Measurements from ENCODE around the gene NUP214. TPM values are rescaled to one million over a fixed set of nuclear protein-coding genes. Genes with fewer than 3 reads are reported as not detected.

Gene NUP214
- total and polyA plus RNA-seq, 4 donors = 23.5 to 60.7 (median 37.8) TPM

DNA sequence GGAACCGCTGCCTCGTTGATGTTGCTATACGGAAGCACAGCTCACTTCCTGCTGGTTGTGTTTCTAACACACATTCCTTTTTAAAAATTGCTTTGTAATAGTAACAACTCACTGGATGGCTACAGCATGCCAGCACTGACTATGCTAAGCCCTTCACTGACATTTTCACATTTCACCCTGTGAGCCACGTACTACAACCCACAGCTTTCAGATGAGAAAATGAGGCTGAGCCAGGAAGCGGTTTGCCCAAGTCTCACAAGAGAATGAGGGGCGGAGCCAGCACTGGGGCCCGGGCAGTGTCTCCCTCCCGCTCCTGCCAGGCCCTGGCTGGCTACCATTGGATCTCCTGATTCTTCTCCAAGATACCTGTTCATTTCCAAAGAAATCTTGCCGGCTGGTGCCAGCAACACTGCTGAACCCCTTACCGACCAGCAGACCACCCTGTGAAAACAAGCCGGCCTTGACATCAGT, 112.6 kb downstream of the NUP214 start:
- WGBS, 2 donors = 3 to 9% methylated on average over 11 of the region's 11 CpGs
- Histone ChIP-seq H3K27ac (ENCODE audit: low read depth in 1 of 2, low read length in 1 of 2) (peak overlapping the region; percentile 78 to 82), H3K4me3 (no peak overlapping the region), H3K9ac (ENCODE audit: insufficient read depth in 1 of 2, low read length in 2 of 2) (no peak overlapping the region), H3K36me3 (ENCODE audit: control insufficient read depth in 4 of 4, insufficient read depth in 4 of 4, low read length in 4 of 4) (peaks cover 0 to 14% (median 0%) of the 10 kb centered on the region in 4 donors), H3K9me3 (ENCODE audit: control insufficient read depth in 4 of 4, insufficient read depth in 3 of 4, low read length in 3 of 4) (peaks cover 0 to 3% (median 0%) of the 10 kb centered on the region in 4 donors), H3K27me3 (ENCODE audit: control insufficient read depth in 3 of 3, insufficient read depth in 3 of 3, low read length in 2 of 3) (no peaks in the 10 kb centered on the region), H3K4me1 (ENCODE audit: control insufficient read depth in 5 of 5, insufficient read depth in 5 of 5, low read length in 5 of 5) (peaks cover 0 to 23% (median 10%) of the 10 kb centered on the region in 5 donors)
- peak; percentile 73 for ATAC-seq (ENCODE audit: insufficient read depth, low FRiP score)
- DNase-seq = peak; percentile 53 to 65 (median 54)
- TF ChIP-seq CTCF (IDR thresholded peaks at IDR 0.05; ENCODE audit: control extremely low read depth, extremely low read depth) = no peak

- Histone ChIP-seq H3K36me3 (ENCODE audit: control insufficient read depth in 4 of 4, insufficient read depth in 4 of 4, low read length in 4 of 4) (peaks cover 0 to 10% (median 0%) of the 10 kb centered on the region in 4 donors), H3K27ac (ENCODE audit: low read depth in 1 of 2, low read length in 1 of 2) (peak overlapping the region; percentile 78 to 82), H3K9me3 (ENCODE audit: control insufficient read depth in 4 of 4, insufficient read depth in 3 of 4, low read length in 3 of 4) (peaks cover 0 to 3% (median 0%) of the 10 kb centered on the region in 4 donors), H3K4me3 (no peak overlapping the region), H3K4me1 (ENCODE audit: control insufficient read depth in 5 of 5, insufficient read depth in 5 of 5, low read length in 5 of 5) (peaks cover 0 to 23% (median 10%) of the 10 kb centered on the region in 5 donors), H3K9ac (ENCODE audit: insufficient read depth in 1 of 2, low read length in 2 of 2) (no peak overlapping the region), H3K27me3 (ENCODE audit: control insufficient read depth in 3 of 3, insufficient read depth in 3 of 3, low read length in 2 of 3) (no peaks in the 10 kb centered on the region)
- WGBS, 2 donors = 18 to 37% methylated on average over 23 of the region's 23 CpGs
- no peak for ATAC-seq (ENCODE audit: insufficient read depth, low FRiP score)
- peak; percentile 57 to 63 (median 59) for DNase-seq
- no peak for TF ChIP-seq CTCF (IDR thresholded peaks at IDR 0.05; ENCODE audit: control extremely low read depth, extremely low read depth)
These were observed 113.1 kb downstream of the NUP214 start for GRCh38 chr9:131238402-131239021.

GRCh38 chr9:131239161-131239975, 114.0 kb downstream of the NUP214 start:
- H3K27ac ChIP-seq (ENCODE audit: low read depth in 1 of 2, low read length in 1 of 2) = no peak overlapping the region
- ATAC-seq (ENCODE audit: insufficient read depth, low FRiP score) = no peak
- DNase-seq = no peak
- peaks cover 0 to 3% (median 0%) of the 10 kb centered on the region in 4 donors for H3K9me3 ChIP-seq (ENCODE audit: control insufficient read depth in 4 of 4, insufficient read depth in 3 of 4, low read length in 3 of 4)
- H3K9ac ChIP-seq (ENCODE audit: insufficient read depth in 1 of 2, low read length in 2 of 2) = no peak overlapping the region
- H3K36me3 ChIP-seq (ENCODE audit: control insufficient read depth in 4 of 4, insufficient read depth in 4 of 4, low read length in 4 of 4) = peaks cover 0 to 3% (median 0%) of the 10 kb centered on the region in 4 donors
- WGBS, 2 donors = 68 to 84% methylated on average over 23 of the region's 23 CpGs
- TF ChIP-seq CTCF (IDR thresholded peaks at IDR 0.05; ENCODE audit: control extremely low read depth, extremely low read depth) = no peak
- H3K4me3 ChIP-seq = no peak overlapping the region
- H3K4me1 ChIP-seq (ENCODE audit: control insufficient read depth in 5 of 5, insufficient read depth in 5 of 5, low read length in 5 of 5) = peaks cover 0 to 23% (median 10%) of the 10 kb centered on the region in 5 donors
- no peaks in the 10 kb centered on the region for H3K27me3 ChIP-seq (ENCODE audit: control insufficient read depth in 3 of 3, insufficient read depth in 3 of 3, low read length in 2 of 3)

Measured in lung (tissue), 12 donors.